Neutrophil (primary cell): ENCODE data around the gene GLB1L.
A peak's percentile ranks its signal among the peaks of the same experiment; 100 is the strongest.

Experiments
- H3K27ac ChIP-seq: fragments of 200-600 bp; sonication (generic); 2 replicates; pipeline ENCODE4 v1.5.1; 2016; ENCODE audit warnings: mild to moderate bottlenecking, moderate library complexity
- H3K27me3 ChIP-seq: fragments of 200-600 bp; sonication (generic); 2 replicates; pipeline ENCODE4 v1.6.0; 2016; ENCODE audit warnings: mild to moderate bottlenecking
- H3K36me3 ChIP-seq: fragments of 200-600 bp; sonication (generic); 2 replicates; pipeline ENCODE4 v1.5.1; 2017
- H3K4me1 ChIP-seq, 2 experiments: fragments of 200-600 bp in 1 of 2; sonication (generic) in 1 of 2; 1 replicate in 1 of 2; 2 replicates in 1 of 2; pipeline versions ENCODE4 v1.5.1 to v1.6.1; 2013 to 2016; ENCODE audit warnings: low read depth in 1 of 2, low read length in 1 of 2, mild to moderate bottlenecking in 1 of 2, moderate library complexity in 1 of 2; ENCODE audit not compliant: control insufficient read depth in 1 of 2, insufficient read depth in 1 of 2
- H3K4me3 ChIP-seq, 2 experiments: fragments of 200-600 bp in 1 of 2; sonication (generic) in 1 of 2; 1 replicate in 1 of 2; 2 replicates in 1 of 2; pipeline ENCODE4 v1.5.1; 2013 to 2016; ENCODE audit warnings: low read depth in 1 of 2, low read length in 1 of 2, mild to moderate bottlenecking in 1 of 2, moderate library complexity in 1 of 2
- H3K9me3 ChIP-seq: fragments of 200-600 bp; sonication (generic); 2 replicates; pipeline ENCODE4 v1.5.1; 2016
- CTCF ChIP-seq: fragments of 200-600 bp; sonication (generic); IDR thresholded peaks from 2 replicates; pipeline ENCODE4 v1.5.1; 2016; ENCODE audit warnings: antibody characterized with exemption

Gene GLB1L

GRCh38 chr2:219250049-219250781 lies 5.0 kb upstream of the GLB1L start:
- peak overlapping the region; percentile 96 to 99 for H3K4me3 ChIP-seq
- no peaks in the 10 kb centered on the region for H3K27me3 ChIP-seq
- H3K4me1 ChIP-seq: peaks cover 79 to 80% of the 10 kb centered on the region in 2 experiments
- H3K27ac ChIP-seq: peak overlapping the region; percentile 95
- TF ChIP-seq CTCF: no peak
- H3K9me3 ChIP-seq: no peaks in the 10 kb centered on the region
- H3K36me3 ChIP-seq: peaks cover 41% of the 10 kb centered on the region

DNA sequence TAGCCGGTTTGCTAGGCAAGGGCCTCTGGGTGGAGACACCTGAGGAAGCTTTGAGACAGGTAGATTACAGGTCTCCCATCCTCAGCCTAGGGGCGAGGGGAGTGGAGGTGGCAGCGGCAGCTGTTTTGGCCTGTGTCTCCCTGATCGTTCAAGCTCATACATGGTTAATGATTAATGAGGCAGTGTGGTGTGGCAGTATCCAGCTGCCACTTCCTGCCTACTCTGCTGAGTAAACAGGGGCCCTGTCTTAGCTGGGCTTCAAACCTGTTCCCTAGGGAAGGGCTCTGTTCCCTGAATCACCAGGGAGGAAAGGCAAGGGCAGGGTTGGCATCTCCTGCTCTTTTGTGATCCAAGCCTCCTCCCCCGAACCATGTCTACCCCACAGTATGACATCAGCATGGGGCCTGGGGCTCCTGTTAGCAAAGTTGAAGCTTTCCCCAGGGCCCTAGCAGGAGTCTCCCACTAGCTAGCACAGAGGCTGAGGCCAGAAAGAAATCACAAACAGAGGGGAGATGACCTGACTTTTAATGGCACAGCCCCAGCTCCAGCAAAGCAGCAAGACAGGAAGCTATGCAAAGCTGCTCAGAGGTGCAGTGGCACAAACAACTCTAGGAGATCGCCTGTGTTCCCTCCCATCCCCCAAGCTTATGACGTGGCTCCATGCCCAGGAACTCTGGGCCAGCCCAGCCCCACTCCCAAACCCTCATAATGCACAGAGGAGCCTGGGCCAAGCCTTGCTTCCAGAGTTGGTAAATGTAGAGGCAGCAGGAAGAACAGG lies 4.1 kb upstream of the GLB1L start:
- Histone ChIP-seq H3K27me3 (no peaks in the 10 kb centered on the region), H3K4me3 (peak overlapping the region; percentile 96 to 99), H3K36me3 (peaks cover 41% of the 10 kb centered on the region), H3K4me1 (peaks cover 79 to 81% of the 10 kb centered on the region in 2 experiments), H3K9me3 (no peaks in the 10 kb centered on the region), H3K27ac (peak overlapping the region; percentile 95)
- TF ChIP-seq CTCF: no peak

DNA sequence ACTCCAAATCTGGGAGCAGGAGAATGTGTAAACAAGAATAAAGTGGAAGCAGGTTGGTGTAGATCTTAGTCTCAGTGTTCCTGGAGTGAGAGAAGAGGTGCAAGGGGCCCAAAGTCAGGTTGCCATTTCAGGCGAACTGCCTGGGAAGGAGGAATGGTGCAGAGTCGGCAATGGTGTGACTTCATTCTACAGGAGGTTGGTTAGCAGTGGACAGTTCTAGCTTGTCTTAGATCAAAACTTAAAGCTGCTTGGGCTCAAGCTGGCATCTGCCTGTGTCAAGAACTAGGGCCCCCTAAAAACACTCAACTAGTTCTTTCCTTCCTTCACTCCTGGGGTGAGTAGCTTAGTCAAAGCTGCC lies 3.6 kb upstream of the GLB1L start:
- TF ChIP-seq CTCF: no peak
- H3K27ac ChIP-seq: peak overlapping the region; percentile 95
- H3K4me3 ChIP-seq: peak overlapping the region; percentile 96 to 99

GRCh38 chr2:219247678-219248642 lies 2.7 kb upstream of the GLB1L start:
- H3K4me1 ChIP-seq: peaks cover 91 to 92% of the 10 kb centered on the region in 2 experiments
- no peak for TF ChIP-seq CTCF
- peak overlapping the region; percentile 95 for H3K27ac ChIP-seq
- no peaks in the 10 kb centered on the region for H3K9me3 ChIP-seq
- H3K4me3 ChIP-seq: peak overlapping the region; percentile 96 to 99
- H3K36me3 ChIP-seq: peaks cover 41% of the 10 kb centered on the region
- no peaks in the 10 kb centered on the region for H3K27me3 ChIP-seq

More for the DNA sequence above, 3.6 kb upstream of the GLB1L start:
- peaks cover 41% of the 10 kb centered on the region for H3K36me3 ChIP-seq
- H3K9me3 ChIP-seq: no peaks in the 10 kb centered on the region
- H3K27me3 ChIP-seq: no peaks in the 10 kb centered on the region
- peaks cover 84 to 86% of the 10 kb centered on the region in 2 experiments for H3K4me1 ChIP-seq

DNA sequence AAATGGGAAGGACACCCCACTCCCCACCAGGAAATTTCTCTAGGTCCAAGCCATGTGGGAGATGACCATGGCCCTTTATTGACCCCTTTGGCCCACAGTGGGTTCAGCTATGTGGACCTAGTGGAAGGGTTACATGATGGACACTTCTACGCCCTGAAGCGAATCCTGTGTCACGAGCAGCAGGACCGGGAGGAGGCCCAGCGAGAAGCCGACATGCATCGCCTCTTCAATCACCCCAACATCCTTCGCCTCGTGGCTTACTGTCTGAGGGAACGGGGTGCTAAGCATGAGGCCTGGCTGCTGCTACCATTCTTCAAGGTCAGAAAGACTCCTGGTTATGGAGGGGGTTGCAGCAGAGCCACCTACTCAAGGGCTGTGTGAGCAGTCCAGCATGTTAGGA lies 1.3 kb upstream of the GLB1L start:
- no peak for TF ChIP-seq CTCF
- Histone ChIP-seq H3K27ac (peak overlapping the region; percentile 95), H3K4me3 (peak overlapping the region; percentile 96 to 99), H3K4me1 (peaks cover 86 to 89% of the 10 kb centered on the region in 2 experiments), H3K9me3 (no peaks in the 10 kb centered on the region), H3K36me3 (peaks cover 35% of the 10 kb centered on the region), H3K27me3 (no peaks in the 10 kb centered on the region)
